OCI-LY1 (cell line): ENCODE measurements around the gene GKN1.

Experiments
- H2AFZ ChIP-seq: fragments of 200-600 bp; sonication (generic), shearing (Covaris generic); 2 replicates; pipeline ENCODE4 v1.6.0; 2014; ENCODE audit warnings: antibody characterized with exemption, mild to moderate bottlenecking, low read length
- H3F3A ChIP-seq: fragments of 200-600 bp; sonication (generic), shearing (Covaris generic); 2 replicates; pipeline ENCODE4 v1.6.0; 2014; ENCODE audit warnings: mild to moderate bottlenecking, antibody characterized with exemption, low read length, moderate library complexity; ENCODE audit not compliant: insufficient read depth
- H3K27ac ChIP-seq: fragments of 200-600 bp; sonication (generic); 2 replicates; pipeline ENCODE4 v1.5.1; 2014; ENCODE audit warnings: low read length, mixed run types, mild to moderate bottlenecking, low read depth; ENCODE audit not compliant: poor library complexity, severe bottlenecking
- H3K27me3 ChIP-seq: fragments of 200-600 bp; sonication (generic); 2 replicates; pipeline ENCODE4 v1.6.0; 2014; ENCODE audit warnings: antibody characterized with exemption, mild to moderate bottlenecking, low read length, moderate library complexity; ENCODE audit not compliant: insufficient read depth
- H3K36me3 ChIP-seq: fragments of 200-600 bp; sonication (generic); 2 replicates; pipeline ENCODE4 v1.6.1; 2014; ENCODE audit warnings: mild to moderate bottlenecking, antibody characterized with exemption, low read length, moderate library complexity, mixed read lengths; ENCODE audit not compliant: insufficient read depth
- H3K4me1 ChIP-seq: fragments of 200-600 bp; sonication (generic); 2 replicates; pipeline ENCODE4 v1.5.1; 2014; ENCODE audit warnings: mild to moderate bottlenecking, low read length, moderate library complexity; ENCODE audit not compliant: insufficient read depth, severe bottlenecking
- H3K4me2 ChIP-seq: fragments of 200-600 bp; sonication (generic), shearing (Covaris generic); 2 replicates; pipeline ENCODE4 v1.6.1; 2014; ENCODE audit warnings: low read length
- H3K4me3 ChIP-seq: fragments of 200-600 bp; sonication (generic); 2 replicates; pipeline ENCODE4 v1.5.1; 2014; ENCODE audit warnings: low read length, low read depth, mild to moderate bottlenecking, mixed read lengths; ENCODE audit not compliant: poor library complexity, severe bottlenecking
- H3K79me2 ChIP-seq: fragments of 200-600 bp; shearing (Covaris generic); 2 replicates; pipeline ENCODE4 v1.6.1; 2016; ENCODE audit warnings: mixed run types, low read length, mixed read lengths; ENCODE audit not compliant: insufficient read depth
- H3K9ac ChIP-seq: fragments of 200-600 bp; sonication (generic), shearing (Covaris generic); 2 replicates; pipeline ENCODE4 v1.6.1; 2014; ENCODE audit warnings: mild to moderate bottlenecking, low read length, mixed read lengths
- H3K9me2 ChIP-seq: fragments of 200-600 bp; sonication (generic), shearing (Covaris generic); 2 replicates; pipeline ENCODE4 v1.6.1; 2014; ENCODE audit warnings: low read depth, mild to moderate bottlenecking, low read length, mixed read lengths
- H3K9me3 ChIP-seq: fragments of 200-600 bp; shearing (Covaris generic); 2 replicates; pipeline ENCODE4 v1.6.1; 2014; ENCODE audit warnings: low read length, mixed read lengths
- H4K20me1 ChIP-seq: fragments of 200-600 bp; sonication (generic), shearing (Covaris generic); 2 replicates; pipeline ENCODE4 v1.6.0; 2016; ENCODE audit warnings: mild to moderate bottlenecking, low read length; ENCODE audit not compliant: insufficient read depth
- EZH2 ChIP-seq: fragments of 200-600 bp; sonication (generic), shearing (Covaris generic); IDR thresholded peaks from 2 replicates; pipeline ENCODE4 v1.8.0; 2017; ENCODE audit warnings: borderline replicate concordance, mixed run types, mild to moderate bottlenecking, antibody characterized with exemption, low read length, moderate library complexity, mixed read lengths
- TF ChIP-seq, protein P1 (sequence below): fragments of 200-600 bp; sonication (generic), shearing (Covaris generic); IDR thresholded peaks from 2 replicates; pipeline ENCODE4 v1.5.1; 2017; ENCODE audit warnings: mild to moderate bottlenecking, antibody characterized with exemption, low read length, moderate library complexity, mixed read lengths

The GKN1 gene

DNA sequence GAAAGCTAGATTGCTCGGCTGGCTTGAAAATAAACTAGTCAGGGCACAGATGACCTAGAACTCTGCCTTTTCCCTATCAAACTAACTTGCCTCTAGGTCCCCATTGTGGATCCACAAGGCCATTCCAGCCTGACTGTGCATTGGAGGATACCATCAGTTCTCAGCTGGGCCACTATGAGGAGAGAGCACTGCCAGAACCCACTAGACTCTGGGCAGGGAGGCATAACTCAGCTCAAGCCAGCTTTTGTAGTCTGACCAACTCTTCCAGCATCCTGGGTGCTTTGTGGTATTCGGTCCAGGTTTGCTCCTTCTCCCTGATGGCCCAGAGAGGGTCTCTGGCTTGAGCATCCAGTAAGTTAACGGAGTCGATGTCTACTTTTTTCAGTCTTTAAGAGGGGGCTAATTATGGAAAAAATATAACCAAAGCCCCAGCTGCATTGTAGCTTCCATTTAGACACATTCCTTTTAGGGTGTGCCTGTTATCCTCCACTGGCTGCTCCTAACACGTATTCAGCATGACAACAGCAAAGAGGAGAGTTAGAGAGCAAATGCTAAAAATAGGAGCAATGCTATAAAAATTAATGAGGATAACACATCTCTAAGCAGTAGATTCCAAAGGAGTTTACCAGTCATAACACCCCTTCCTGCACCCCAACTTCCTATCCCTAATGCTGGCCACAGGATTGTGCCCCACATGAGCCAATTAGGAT, 36.9 kb upstream of the GKN1 start:
- Histone ChIP-seq H2AFZ (no peak overlapping the region), H3K4me1 (no peaks in the 10 kb centered on the region), H3K36me3 (no peaks in the 10 kb centered on the region; the same call in 1 of the 2 replicates), H3K79me2 (no peaks in the 10 kb centered on the region), H3F3A (no peaks in the 10 kb centered on the region), H4K20me1 (no peaks in the 10 kb centered on the region), H3K9me3 (peaks cover 2% of the 10 kb centered on the region; the same call in 1 of the 2 replicates), H3K4me3 (no peak overlapping the region), H3K4me2 (no peak overlapping the region), H3K9me2 (no peaks in the 10 kb centered on the region), H3K27ac (no peak overlapping the region), H3K9ac (no peak overlapping the region), H3K27me3 (peaks cover 3% of the 10 kb centered on the region; the same call in 1 of the 2 replicates)
- no peak for TF ChIP-seq EZH2
- TF ChIP-seq, protein P1, sequence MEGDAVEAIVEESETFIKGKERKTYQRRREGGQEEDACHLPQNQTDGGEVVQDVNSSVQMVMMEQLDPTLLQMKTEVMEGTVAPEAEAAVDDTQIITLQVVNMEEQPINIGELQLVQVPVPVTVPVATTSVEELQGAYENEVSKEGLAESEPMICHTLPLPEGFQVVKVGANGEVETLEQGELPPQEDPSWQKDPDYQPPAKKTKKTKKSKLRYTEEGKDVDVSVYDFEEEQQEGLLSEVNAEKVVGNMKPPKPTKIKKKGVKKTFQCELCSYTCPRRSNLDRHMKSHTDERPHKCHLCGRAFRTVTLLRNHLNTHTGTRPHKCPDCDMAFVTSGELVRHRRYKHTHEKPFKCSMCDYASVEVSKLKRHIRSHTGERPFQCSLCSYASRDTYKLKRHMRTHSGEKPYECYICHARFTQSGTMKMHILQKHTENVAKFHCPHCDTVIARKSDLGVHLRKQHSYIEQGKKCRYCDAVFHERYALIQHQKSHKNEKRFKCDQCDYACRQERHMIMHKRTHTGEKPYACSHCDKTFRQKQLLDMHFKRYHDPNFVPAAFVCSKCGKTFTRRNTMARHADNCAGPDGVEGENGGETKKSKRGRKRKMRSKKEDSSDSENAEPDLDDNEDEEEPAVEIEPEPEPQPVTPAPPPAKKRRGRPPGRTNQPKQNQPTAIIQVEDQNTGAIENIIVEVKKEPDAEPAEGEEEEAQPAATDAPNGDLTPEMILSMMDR = no peak

DNA sequence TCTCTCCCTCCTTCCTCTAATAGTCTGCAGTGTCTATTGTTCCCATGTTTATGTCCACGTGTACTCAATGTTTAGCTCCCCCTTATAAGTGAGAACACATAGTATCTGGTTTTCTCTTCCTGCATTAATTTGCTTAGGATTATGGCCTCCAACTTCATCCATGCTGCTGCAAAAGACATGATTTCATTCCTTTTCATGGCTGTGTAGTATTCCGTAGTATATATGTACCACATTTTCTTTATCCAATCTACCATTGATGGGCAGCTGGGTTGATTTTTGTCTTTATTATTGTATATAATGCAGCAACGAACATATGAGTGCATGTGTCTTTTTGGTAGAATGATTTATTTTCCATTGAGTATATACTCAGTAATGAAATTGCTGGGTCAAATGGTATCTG, 35.5 kb upstream of the GKN1 start:
- Histone ChIP-seq H2AFZ (no peak overlapping the region), H3K9me2 (no peaks in the 10 kb centered on the region), H3K36me3 (no peaks in the 10 kb centered on the region; the same call in 1 of the 2 replicates), H3F3A (no peaks in the 10 kb centered on the region), H3K27ac (no peak overlapping the region), H3K4me3 (no peak overlapping the region), H3K79me2 (no peaks in the 10 kb centered on the region), H3K9me3 (peaks cover 2% of the 10 kb centered on the region; the same call in 1 of the 2 replicates), H3K4me2 (no peak overlapping the region), H3K4me1 (no peaks in the 10 kb centered on the region), H4K20me1 (no peaks in the 10 kb centered on the region), H3K9ac (no peak overlapping the region), H3K27me3 (peaks cover 4% of the 10 kb centered on the region; the same call in 1 of the 2 replicates)
- TF ChIP-seq, protein P1 = no peak
- TF ChIP-seq EZH2 = no peak

DNA sequence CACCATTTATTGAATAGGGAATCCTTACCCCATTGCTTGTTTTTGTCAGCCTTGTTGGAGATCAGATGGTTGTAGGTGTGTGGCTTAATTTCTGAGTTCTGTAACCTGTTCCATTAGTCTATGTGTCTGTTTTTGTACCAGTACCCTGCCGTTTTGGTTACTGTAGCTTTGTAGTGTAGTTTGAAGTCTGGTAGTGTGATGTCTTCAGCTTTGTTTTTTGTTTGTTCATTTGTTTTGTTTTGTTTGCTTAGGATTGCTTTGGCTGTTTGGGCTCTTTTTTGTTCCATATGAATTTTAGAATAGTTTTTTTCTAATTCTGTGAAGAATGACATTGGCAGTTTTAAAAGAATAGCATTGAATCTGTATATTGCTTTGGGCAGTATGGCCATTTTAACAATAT, 34.5 kb upstream of the GKN1 start:
- H3K79me2 ChIP-seq = no peaks in the 10 kb centered on the region
- H3K27ac ChIP-seq = no peak overlapping the region
- no peaks in the 10 kb centered on the region for H3F3A ChIP-seq
- no peak overlapping the region for H3K4me3 ChIP-seq
- H3K4me2 ChIP-seq = no peak overlapping the region
- peaks cover 2% of the 10 kb centered on the region; the same call in 1 of the 2 replicates for H3K9me3 ChIP-seq
- no peaks in the 10 kb centered on the region for H4K20me1 ChIP-seq
- no peak for TF ChIP-seq EZH2
- TF ChIP-seq, protein P1 = no peak
- H3K9me2 ChIP-seq = no peaks in the 10 kb centered on the region
- no peak overlapping the region for H3K9ac ChIP-seq
- no peaks in the 10 kb centered on the region for H3K4me1 ChIP-seq
- H3K36me3 ChIP-seq = no peaks in the 10 kb centered on the region; the same call in 1 of the 2 replicates
- H2AFZ ChIP-seq = no peak overlapping the region
- H3K27me3 ChIP-seq = peaks cover 7% of the 10 kb centered on the region; the same call in 1 of the 2 replicates
